Stimulated activated CD8-positive, alpha-beta memory T cell treated with anti-CD3 and anti-CD28 coated beads, Interleukin-12 subunit alpha, Interleukin-12 subunit beta, amount 100 ng/mL, for 24 hours (primary cell): Measurements from ENCODE around the gene DNAJC28.
"Not testable (repeated sequence)": the region's sequence is repeated elsewhere in the genome, so short reads cannot be mapped to it uniquely, and the experiment has no call there.

Experiments
- DNase-seq: peaks from one replicate; pipeline ENCODE4 v3.0.0-alpha.2; 2020; ENCODE audit errors: extremely low read depth

DNAJC28 gene, protein sequence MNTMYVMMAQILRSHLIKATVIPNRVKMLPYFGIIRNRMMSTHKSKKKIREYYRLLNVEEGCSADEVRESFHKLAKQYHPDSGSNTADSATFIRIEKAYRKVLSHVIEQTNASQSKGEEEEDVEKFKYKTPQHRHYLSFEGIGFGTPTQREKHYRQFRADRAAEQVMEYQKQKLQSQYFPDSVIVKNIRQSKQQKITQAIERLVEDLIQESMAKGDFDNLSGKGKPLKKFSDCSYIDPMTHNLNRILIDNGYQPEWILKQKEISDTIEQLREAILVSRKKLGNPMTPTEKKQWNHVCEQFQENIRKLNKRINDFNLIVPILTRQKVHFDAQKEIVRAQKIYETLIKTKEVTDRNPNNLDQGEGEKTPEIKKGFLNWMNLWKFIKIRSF

DNA sequence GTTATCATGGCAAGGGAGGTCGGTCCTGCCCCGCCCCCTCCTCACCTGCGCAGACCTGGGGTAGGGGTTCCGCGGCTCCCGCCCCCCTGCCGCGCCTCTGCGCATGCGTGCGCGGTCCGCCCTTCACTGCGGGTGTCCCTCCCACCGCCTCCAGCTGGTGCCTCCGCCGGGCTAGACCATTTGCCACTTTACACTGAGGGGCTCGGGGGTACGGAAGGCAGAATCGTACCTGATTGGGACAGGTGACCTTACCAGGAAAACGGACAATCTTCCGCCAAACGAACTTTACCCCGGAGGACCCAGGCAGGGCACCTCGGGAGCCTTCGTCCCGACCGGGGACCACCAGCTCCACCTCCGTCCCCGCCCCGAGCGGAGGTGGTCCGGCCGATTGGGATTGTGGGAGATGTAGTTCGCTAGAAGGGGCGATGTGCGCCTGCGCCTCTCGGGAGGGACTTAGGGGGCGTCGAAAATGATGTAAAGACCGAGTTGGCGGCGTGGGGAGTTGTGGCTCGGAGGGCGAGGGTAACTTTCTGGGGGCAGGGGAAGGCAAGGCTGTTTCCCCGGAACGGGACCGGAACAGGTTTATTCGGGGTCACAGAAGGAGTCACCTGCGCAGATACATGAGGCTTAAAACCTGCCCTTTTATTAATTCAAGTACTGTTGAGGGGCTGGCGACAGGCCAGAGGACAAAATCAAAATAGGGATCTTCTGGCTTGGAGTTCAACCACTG lies at the start of gene DNAJC28:
TSS of gene DNAJC28 (minus strand) at position 344 of the 730 bp plus-strand sequence. CDS start 2,323 bp downstream, outside the sequence.
- DNase-seq: peak; percentile 87

- DNase-seq: no peak
These were observed 49.7 kb upstream of the DNAJC28 start for GRCh38 chr21:33541105-33541711.

GRCh38 chr21:33540711-33541104 lies 49.2 kb upstream of the DNAJC28 start:
- no peak for DNase-seq

GRCh38 chr21:33539616-33540015 lies 48.1 kb upstream of the DNAJC28 start:
- no peak for DNase-seq

DNA sequence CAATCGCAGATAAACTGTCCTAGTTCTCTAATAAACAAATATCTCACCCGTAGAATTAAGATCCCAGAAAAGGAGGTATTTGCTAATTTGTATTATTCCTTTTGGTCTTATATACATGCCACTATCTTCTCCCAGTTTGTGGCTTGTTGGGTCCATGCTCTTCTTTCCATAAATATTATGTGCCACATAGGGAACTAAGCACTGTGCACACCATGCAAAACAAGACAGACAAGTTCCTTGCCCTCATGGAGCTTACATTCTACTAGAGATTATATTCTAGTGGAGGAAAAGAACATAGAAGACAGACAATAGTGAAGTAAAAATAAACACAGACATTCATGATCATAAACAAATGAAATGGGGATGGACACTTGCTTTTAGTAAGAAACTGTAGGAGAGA lies 45.7 kb upstream of the DNAJC28 start:
- no peak for DNase-seq

DNA sequence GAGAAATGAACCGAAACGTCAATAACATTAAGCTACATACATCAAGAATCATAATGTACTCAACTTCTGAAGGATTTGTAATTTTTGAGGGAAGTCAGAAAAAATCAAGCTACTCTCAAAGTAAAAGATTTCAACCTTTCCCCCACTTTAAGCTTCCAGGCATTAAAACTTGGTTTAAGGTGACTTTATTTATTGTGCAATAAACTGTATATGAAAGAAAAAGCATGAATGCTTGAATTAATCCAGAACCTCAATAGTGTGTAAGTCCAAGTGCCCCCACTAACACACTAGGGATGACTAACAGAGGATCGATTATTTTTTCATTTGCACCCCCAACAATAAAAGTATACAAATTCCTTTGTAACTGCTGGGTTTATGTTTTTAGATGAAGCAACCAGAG lies 39.5 kb upstream of the DNAJC28 start:
- no peak for DNase-seq

DNA sequence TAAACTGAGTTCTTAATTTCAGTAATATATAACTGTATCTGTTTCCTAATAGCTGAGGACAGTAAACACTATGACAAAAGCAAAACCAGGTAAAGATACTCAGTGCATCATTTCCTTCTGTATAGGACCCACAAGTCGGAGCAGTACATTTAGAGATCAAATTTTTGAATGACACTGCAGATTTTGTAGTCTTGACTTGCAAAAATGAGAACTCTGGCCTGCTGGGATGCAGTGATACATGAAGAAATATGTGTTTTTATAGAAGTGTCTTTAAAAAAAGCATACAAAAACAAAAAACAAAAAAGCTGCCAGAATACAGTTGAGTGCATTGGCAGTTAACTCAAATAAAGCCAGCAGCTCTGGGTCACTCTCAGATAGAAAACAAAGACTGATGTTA lies 31.4 kb upstream of the DNAJC28 start:
- DNase-seq: no peak

DNA sequence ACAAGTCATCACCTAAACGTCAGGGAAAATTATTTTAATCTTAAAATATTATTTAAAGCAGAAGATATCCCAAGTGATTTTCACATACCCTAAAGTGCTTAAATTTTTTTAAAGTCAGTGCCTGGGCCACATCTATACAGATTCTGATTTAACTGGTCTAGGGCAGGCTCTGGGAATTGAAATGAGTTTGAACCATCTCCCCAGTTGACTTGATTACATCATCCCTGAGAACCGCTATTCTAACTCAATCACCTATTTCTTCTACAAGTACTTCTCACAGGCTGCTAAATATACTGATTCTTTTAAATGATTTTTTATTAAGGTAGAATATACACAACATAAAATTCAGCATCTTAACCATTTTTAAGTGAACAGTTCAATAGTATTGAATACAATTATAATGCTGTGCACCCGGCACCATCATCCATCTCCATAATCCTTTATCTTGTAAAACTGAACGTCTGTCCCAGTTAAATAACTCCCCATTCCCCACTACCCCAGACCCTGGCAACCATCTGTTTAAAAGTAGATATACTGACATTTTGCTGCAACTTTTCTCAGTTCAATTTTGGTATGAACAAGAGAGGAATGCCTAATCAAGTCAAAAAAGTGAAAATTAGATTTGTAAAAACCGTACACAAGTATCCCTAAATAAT lies 30.9 kb upstream of the DNAJC28 start:
- DNase-seq: no peak

DNA sequence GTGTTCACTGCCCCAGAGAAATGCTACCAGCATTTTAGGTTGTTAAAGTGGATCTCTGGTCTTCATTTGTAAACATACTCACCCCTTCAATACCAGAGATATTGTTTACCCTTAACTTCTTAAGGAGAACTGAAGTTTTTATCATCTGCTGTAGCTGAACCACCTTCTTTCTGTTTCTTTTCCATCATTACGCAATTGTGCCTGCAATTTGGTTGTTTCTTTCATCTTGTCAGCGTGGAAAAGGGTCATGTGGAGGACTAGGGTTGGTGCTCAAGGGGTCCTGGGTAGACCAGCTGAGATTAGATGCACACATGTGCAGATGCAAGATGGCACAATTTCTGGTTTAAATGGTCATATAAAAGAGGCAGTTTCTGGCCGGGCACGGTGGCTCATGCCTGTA lies 27.4 kb upstream of the DNAJC28 start:
- no peak for DNase-seq

- DNase-seq: no peak
These were observed 22.7 kb upstream of the DNAJC28 start for GRCh38 chr21:33514229-33514628.

- DNase-seq: no peak
These were observed 21.0 kb upstream of the DNAJC28 start for GRCh38 chr21:33512481-33512880.

DNA sequence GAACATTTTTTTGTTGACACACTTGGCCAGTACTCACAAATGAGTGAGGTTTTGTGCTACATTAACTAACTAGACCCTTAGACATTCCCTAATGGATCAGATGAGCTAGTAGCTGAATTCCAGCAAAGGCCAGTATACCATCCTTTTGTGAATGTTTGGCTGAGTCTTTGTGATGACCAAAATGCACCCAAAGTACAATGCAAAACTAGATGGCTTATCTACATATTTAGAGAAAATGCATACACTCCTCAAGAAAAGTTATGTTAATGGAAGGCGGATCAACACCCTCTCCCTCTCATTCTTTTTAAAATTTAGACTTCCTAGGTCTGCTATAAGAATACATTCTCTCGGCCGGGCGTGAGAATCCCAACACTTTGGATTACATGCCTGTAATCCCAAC lies 20.1 kb upstream of the DNAJC28 start:
- DNase-seq: no peak

DNA sequence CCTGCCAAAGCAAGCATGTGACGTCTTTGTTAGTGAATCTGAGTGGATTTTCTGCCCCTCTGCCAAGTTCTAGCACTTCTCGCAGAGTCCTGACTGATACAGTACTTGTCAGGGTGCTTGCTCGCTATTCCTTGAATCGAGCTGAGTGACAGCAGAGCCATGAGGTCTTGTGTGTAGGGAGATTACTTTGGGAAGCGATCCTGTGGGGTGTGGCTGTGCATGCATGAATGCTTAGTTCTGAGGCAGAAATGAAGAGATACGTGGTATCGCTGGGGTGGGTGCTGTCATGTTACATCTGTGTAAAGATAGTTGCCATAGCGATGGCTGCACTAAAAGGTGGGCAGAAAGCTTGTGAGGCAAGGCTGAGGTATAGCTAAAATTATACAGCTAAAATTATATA lies 19.3 kb upstream of the DNAJC28 start:
- no peak for DNase-seq

GRCh38 chr21:33507003-33507402 lies 15.5 kb upstream of the DNAJC28 start:
- DNase-seq: not testable (repeated sequence)

DNA sequence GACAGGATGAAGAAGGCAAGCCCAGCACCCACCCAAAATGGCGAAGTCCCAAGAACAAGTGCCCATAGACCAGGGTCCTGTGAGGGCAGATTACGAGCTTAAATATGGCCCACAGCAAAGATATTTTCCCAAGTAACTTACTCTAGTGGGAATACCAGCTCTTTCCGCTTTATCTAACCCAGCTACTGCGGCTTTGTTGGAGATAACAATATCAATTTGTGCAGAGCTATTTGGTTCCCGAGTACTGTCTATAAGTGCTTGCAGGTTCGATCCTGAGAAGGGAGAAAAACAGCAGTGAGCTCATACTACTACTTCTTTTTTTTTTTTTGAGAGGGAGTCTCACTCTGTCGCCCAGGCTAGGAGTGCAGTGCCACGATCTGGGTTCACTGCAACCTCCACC lies 14.3 kb upstream of the DNAJC28 start:
- DNase-seq: no peak

DNA sequence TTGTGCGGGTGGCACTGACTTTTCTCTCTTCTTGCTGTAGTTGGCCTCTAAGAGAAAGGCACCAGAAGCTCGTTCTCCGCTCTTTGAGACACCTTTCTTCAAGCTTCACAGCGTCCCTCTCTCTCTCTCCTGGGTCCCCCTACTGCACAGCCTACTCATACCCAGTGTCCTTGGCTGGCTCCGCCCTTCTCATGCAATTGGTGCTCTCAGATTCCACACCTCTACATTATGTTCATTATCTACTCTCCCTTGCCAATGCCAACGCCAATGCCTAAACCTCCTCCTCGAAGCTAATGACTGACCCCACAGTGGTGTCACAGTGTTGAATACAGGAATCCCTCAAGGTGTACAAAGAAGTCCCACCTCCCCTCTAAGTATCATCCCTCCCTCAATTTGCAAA lies 4.8 kb upstream of the DNAJC28 start:
- no peak for DNase-seq

DNA sequence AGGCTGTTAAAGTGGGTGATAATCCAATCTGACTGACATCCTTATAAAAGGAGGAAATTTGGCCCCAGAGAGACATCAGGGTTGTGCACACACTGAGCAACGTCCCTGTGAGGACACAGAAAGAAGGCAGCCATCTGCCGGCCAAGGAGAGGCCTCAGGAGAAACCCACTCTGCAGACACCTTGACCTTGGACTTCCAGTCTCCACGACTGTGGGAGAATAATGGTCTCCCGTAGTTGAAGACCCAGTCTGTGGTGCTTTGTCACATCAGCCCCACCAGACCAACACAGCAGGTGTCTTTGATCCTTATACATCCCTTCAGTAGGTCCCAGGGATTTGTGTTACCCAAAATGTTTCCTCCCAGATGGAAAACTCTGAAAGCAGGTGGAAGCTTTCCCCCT lies 4.2 kb upstream of the DNAJC28 start:
- no peak for DNase-seq

DNA sequence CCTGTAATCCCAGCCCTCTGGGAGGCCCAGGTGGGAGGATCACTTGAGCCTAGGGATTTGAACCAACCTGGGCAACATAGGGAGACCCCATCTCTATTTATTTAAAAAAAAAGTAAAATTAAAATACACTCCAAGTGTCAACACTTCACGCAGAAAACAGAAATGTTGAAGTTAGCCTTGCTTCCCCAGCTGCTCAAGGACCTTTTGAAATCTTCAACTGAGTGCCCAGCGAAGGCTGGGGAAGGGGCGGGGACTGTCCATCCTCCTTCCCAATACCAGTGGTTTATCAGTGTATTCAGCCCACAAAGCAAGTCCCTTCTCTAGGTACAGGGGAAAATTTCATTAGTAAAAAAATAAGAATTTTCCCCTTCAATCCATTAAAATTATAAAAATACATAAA lies 2.2 kb upstream of the DNAJC28 start:
- no peak for DNase-seq

DNA sequence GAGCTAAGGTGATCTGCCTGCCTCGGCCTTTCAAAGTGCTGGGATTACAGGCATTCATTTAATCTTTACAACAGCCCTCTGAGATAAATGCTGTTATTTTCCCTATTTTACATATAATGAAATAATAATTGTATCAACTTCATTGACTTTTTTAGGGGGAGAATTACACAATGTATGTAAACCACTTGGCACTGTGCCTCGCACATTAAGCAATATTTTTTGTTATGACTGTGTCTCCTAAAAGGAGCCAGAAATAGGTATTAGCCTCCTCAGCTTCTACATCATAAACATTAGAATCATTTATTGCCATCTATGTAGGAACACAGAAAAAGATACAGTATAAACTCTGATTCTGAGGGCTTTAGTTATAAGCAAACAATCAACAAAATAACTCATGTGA lies 1.1 kb upstream of the DNAJC28 start:
- DNase-seq: no peak

- no peak for DNase-seq
These were observed 534 bp downstream of the DNAJC28 start for GRCh38 chr21:33490991-33491372.

DNA sequence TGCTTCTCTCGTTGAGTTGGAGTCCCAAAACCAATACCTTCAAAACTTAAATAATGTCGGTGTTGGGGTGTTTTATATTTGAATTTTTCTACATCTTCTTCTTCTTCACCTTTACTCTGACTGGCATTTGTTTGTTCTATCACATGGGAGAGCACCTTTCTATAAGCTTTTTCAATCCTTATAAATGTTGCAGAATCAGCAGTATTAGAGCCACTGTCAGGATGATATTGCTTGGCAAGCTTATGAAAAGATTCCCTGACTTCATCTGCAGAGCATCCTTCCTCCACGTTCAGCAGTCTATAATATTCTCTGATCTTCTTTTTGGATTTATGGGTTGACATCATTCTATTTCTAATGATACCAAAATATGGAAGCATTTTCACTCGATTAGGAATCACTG lies 2.6 kb downstream of the DNAJC28 start:
- no peak for DNase-seq

DNA sequence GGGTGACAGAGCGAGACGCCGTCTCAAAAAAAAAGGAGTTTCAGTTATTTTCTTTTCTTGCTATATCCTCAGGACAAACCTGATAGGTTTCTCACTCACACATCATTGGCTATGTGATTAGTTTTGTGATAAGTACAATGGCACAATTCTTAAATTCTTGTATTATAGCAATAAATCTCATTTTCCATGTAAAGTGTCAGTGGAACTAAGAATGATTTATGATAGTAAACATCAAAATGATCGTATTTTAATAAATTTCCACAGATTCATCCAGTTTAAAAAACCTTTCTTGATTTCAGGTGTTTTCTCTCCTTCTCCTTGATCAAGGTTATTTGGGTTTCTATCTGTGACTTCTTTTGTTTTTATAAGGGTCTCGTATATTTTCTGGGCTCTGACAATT lies 3.5 kb downstream of the DNAJC28 start:
- no peak for DNase-seq
